Stimulated activated CD8-positive, alpha-beta memory T cell treated with anti-CD3 and anti-CD28 coated beads, Interleukin-15, amount 100 ng/mL, for 1 hour (primary cell): ENCODE measurements around the gene CTBP2.

Experiments
- DNase-seq: peaks from one replicate; pipeline ENCODE4 v3.0.0-alpha.2; 2020; ENCODE audit warnings: low read depth

Gene CTBP2

DNA sequence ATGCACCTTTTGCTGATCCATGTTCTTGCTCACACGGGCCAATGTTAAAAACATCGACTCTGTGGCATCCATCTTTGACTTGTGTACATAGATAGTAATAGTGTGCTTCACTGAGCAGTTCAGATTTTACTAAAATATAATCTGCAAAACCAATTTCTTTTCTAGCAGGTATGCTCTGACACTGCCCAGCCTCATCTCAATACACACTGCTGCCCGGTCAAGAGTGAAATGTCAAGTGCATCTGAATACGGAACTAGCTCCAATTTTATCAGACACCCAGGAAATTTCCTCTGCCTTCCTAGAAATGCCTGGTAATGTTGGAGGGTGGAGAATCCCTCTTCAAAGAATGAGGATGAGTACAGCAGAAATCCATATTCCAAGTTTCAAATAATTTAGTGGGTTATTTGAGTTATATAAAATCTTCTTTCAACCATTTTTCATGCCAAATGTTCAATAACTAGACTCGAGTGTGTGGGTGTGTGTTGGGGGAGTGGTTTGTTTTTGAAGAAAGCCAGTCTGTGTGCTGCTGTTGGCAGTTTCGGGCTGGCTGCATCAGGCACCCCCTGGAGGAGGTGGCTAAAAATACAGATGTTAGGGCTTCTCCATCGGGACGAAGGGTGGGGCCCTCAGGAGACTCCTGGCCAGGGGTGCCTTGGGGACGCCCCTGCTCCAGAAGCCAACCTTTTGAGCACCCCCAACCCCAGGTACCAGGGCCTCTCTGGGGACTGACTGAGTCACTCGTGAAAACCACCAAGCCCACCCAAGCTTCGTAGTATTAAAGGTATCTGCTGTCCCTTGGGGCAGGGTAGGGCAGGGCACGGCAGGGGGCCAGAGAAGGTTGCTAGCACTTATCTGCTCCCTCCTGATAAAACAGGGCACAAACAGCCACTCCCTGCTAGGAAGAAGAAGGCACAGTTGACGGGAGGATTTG is 15.4 kb downstream of the CTBP2 start:
- no peak for DNase-seq

GRCh38 chr10:125144206-125144605 is 16.2 kb downstream of the CTBP2 start:
- no peak for DNase-seq

- DNase-seq, result no peak
These were observed 17.4 kb downstream of the CTBP2 start for GRCh38 chr10:125142946-125143345.

GRCh38 chr10:125141860-125142484 is 18.4 kb downstream of the CTBP2 start:
- no peak for DNase-seq

GRCh38 chr10:125141150-125141859 is 19.1 kb downstream of the CTBP2 start:
- DNase-seq, result no peak

- no peak for DNase-seq
These were observed 20.2 kb downstream of the CTBP2 start for GRCh38 chr10:125140151-125140550.

- no peak for DNase-seq
These were observed 22.5 kb downstream of the CTBP2 start for GRCh38 chr10:125137601-125138438.

DNA sequence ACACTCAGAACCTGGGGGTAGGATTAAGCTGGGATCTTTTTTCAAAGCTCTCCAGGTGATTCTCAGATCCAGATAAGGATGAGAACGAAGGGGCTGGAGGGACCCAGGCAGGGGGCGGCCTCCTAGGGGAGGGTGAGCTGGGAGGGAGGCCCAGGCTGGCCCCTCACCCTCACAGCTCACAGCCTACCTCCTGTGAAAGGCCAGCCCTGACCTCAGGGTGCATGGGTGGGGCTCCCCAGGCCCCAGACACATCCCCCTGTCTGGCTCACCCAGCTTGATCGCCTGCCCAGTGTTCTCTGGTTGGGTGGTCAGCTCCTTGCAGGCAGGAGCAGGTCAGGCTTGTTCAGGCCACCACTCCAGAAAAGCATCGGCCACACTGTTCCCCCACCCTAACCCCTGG is 24.3 kb downstream of the CTBP2 start:
- DNase-seq, result no peak

GRCh38 chr10:125135771-125136035 is 24.7 kb downstream of the CTBP2 start:
- no peak for DNase-seq

GRCh38 chr10:125134916-125135770 is 25.2 kb downstream of the CTBP2 start:
- DNase-seq, result no peak

GRCh38 chr10:125134483-125134848 is 25.9 kb downstream of the CTBP2 start:
- no peak for DNase-seq

- DNase-seq, result no peak
These were observed 26.5 kb downstream of the CTBP2 start for GRCh38 chr10:125133696-125134482.

DNA sequence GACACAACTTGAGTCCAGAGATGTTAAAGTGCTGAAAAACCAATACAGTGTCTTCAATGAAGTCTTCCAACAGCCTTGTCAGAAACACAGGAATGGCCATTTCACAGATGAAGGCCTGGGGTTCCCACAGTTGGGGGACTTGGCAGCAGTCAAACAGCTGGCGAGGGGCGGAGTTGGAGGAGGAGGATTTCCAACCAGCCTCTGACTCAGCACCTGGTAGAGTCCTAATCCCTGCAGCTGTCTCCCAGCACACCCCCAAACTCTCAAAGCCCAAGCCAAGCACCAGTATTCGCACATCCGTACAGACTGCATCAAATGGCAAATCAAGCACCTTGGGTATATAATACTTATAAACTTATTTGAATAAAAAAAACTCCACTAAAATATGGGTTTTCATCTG is 28.0 kb downstream of the CTBP2 start:
- no peak for DNase-seq

GRCh38 chr10:125130916-125131315 is 29.4 kb downstream of the CTBP2 start:
- DNase-seq, result no peak

GRCh38 chr10:125130260-125130659 is 30.1 kb downstream of the CTBP2 start:
- no peak for DNase-seq

DNA sequence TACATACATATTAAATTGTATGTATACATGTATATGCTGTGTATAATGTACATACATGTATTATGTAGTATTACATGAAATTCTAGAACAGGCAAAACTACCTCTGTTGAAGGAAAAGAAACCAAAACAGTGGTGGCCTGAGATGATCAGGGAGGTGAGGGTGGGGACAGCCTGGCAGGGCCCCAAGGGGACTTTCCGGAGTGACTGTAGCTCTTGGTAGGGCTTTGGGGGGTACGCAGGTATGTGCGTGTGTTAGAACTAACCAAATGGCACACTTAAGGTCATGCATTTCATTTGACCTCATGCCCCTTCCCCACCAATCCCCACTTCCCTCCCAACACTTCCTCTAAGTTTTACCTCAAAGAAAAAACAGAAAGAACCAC is 31.3 kb downstream of the CTBP2 start:
- DNase-seq, result no peak

DNA sequence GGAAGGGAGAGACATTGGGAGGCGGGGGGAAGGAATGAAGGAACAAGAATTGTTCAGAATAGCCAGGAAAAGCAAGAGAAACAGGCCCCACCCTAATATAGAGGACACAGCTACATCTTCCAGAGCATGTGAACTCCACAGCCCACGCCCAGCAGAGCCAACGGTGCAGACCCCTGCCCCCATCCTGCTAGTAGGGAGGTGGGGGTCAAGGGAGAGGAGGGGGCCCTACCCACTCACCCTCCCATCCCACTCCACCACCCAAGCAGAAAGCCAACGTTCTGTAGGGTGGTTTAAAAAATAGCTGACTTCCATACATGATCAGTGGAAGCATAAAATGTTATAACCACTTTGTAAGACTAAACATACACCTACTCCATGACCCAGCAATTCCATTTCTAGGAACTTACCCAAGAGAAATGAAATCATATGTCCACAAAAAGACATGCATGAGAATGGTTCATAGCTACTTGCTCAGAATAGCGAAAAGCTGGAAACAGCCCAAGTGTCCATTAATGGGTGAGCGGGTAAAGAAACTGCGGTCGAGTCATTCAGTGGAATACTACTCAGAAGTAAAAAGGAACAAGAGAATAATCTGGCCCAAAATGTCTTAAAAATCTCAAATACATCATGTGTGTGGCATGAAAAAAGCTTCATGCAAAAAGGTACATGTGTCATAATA is 31.8 kb downstream of the CTBP2 start:
- DNase-seq, result no peak

GRCh38 chr10:125127986-125128385 is 32.4 kb downstream of the CTBP2 start:
- DNase-seq, result no peak

DNA sequence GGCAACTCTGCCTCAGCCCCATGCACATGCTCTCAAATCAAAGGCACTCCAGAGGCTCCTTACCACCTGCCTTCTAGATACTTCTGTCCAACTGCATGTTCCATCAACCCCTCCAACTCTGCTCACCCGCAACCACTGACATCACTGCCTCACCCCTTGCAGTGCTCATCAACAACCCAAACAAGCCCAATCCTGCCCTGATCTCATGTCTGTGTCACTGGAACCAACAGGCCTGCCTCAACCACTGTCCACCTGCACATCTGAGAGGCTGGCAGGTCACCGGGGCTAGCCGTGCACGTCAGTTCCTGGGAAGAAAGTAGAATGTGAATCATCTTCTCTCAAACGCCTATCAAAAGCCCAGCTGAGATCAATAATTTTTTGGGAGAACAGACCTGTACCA is 33.3 kb downstream of the CTBP2 start:
- no peak for DNase-seq
